Osteocyte (in vitro differentiated cells): ENCODE data around the gene CHODL. TPM values are rescaled to one million over a fixed set of nuclear protein-coding genes. Genes with fewer than 3 reads are reported as not detected.

ENCODE experiments used
- DNase-seq: peaks from one replicate; pipeline ENCODE4 v3.0.0; 2021; ENCODE audit warnings: mixed read lengths; ENCODE audit not compliant: unreplicated experiment; ENCODE audit errors: extremely low spot score
- H3K27ac Mint-ChIP-seq: one replicate; pipeline ENCODE4 v1.8.0; 2021; ENCODE audit warnings: mild to moderate bottlenecking, mixed read lengths; ENCODE audit not compliant: unreplicated experiment
- H3K27me3 Mint-ChIP-seq: one replicate; pipeline ENCODE4 v1.8.0; 2021; ENCODE audit warnings: mixed read lengths; ENCODE audit not compliant: unreplicated experiment
- H3K36me3 Mint-ChIP-seq: one replicate; pipeline ENCODE4 v1.8.0; 2021; ENCODE audit warnings: mixed read lengths; ENCODE audit not compliant: unreplicated experiment
- H3K4me1 Mint-ChIP-seq: one replicate; pipeline ENCODE4 v1.8.0; 2021; ENCODE audit warnings: mixed read lengths; ENCODE audit not compliant: unreplicated experiment
- H3K4me3 Mint-ChIP-seq: one replicate; pipeline ENCODE4 v1.8.0; 2021; ENCODE audit warnings: mild to moderate bottlenecking, moderate library complexity, mixed read lengths; ENCODE audit not compliant: unreplicated experiment
- H3K9me3 Mint-ChIP-seq: one replicate; pipeline ENCODE4 v1.8.0; 2021; ENCODE audit warnings: mixed read lengths; ENCODE audit not compliant: unreplicated experiment
- CTCF ChIP-seq: fragments of 200-600 bp; sonication (generic); IDR thresholded peaks from 2 replicates; pipeline ENCODE4 v1.5.0; 2021; ENCODE audit warnings: antibody characterized with exemption, mild to moderate bottlenecking, moderate library complexity
- total RNA-seq: library from RNA; stranded (reverse); gene quantifications from 2 replicates; pipeline ENCODE4 v1.2.1, GENCODE V29; 2021

The CHODL gene
- total RNA-seq, 1 donor from 2014 or later = 0.19 TPM

- no peak overlapping the region for H3K27ac Mint-ChIP-seq
- H3K4me1 Mint-ChIP-seq = no peaks in the 10 kb centered on the region
- no peak for DNase-seq
- H3K9me3 Mint-ChIP-seq = no peaks in the 10 kb centered on the region
- H3K36me3 Mint-ChIP-seq = no peaks in the 10 kb centered on the region
- no peak for TF ChIP-seq CTCF
- H3K4me3 Mint-ChIP-seq = no peak overlapping the region
- peaks cover 18% of the 10 kb centered on the region for H3K27me3 Mint-ChIP-seq
These were observed 49.5 kb downstream of the CHODL start for GRCh38 chr21:18294100-18294499.

GRCh38 chr21:18298228-18298627 is 53.6 kb downstream of the CHODL start:
- Mint-ChIP-seq H3K27me3 (peaks cover 6% of the 10 kb centered on the region), H3K4me3 (no peak overlapping the region), H3K27ac (no peak overlapping the region), H3K4me1 (no peaks in the 10 kb centered on the region), H3K9me3 (no peaks in the 10 kb centered on the region), H3K36me3 (no peaks in the 10 kb centered on the region)
- no peak for DNase-seq
- no peak for TF ChIP-seq CTCF

Other genes starting within 250 kb of the CHODL start
- 0.71 and 1.3 TPM in 2 replicates for gene TMPRSS15, start 159.0 kb downstream of the CHODL start, total RNA-seq